Measurements from ENCODE around the gene HDAC4. TPM values are rescaled to one million over a fixed set of nuclear protein-coding genes. Genes with fewer than 3 reads are reported as not detected.

HDAC4 gene
- total RNA-seq, 1 experiment from 2014 or later, result 44.4 TPM

DNA sequence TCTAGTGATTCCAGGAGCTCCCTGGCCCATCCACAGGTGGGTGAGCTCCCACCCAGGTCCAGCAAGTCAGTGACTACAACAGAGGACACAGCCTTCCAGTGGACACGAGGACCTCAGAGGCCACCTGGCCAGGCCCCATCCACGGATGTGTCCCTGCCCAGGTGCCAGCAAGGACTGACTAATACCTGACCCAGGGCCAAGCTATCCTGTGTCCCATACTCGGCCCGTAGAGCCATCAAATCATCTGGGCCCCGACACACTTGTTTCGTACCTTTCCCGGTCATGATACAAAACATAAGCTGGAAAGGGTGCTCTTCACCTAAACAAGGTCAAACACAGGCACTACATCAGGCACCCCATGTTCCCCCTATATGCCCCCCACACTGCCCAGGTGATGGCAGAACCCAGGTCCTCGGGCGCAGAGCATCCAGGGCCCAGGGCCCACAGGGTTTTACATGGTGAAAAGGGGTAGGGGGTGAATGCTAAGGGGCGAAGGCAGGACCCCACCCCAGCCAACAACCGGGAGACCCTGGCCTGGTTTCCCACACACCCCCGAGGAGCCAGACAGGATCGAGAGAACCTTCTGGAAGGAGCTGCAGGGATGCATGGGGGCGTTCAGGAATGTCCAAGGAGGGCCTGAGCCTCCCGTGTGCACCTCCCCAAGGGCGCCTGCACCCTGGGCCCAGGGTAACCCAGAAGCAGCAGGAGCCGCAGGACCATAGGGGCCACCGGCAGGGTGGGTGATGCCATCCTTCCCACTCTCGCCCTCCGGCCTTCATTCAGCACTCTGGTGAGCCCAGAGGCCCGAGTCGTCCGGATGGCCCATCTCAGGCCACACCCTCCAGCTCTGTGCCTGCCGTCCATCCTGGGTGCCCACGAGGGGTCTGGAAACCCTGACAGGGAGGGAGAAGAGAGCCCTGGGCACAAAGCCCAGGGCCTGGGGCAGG lies 94.3 kb downstream of the HDAC4 start:
- ChIA-PET POLR2A (no interaction called here), CTCF (interaction anchor here (0.8 kb wide), 1 partner anchor 113 kb away, joined by 3 read pairs; no protein-coding TSS in a partner anchor)
- Mint-ChIP-seq H3K4me3 (no peak overlapping the region), H3K27me3 (ENCODE audit: low read depth) (no peaks in the 10 kb centered on the region), H3K27ac (peak overlapping the region; percentile 19), H3K36me3 (no peaks in the 10 kb centered on the region), H3K4me1 (peaks cover 34% of the 10 kb centered on the region), H3K9me3 (no peaks in the 10 kb centered on the region)
- DNase-seq (ENCODE audit: low spot score), result no peak
- TF ChIP-seq, protein P1, sequence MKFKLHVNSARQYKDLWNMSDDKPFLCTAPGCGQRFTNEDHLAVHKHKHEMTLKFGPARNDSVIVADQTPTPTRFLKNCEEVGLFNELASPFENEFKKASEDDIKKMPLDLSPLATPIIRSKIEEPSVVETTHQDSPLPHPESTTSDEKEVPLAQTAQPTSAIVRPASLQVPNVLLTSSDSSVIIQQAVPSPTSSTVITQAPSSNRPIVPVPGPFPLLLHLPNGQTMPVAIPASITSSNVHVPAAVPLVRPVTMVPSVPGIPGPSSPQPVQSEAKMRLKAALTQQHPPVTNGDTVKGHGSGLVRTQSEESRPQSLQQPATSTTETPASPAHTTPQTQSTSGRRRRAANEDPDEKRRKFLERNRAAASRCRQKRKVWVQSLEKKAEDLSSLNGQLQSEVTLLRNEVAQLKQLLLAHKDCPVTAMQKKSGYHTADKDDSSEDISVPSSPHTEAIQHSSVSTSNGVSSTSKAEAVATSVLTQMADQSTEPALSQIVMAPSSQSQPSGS (CRISPR knock-in tag; IDR thresholded peaks at IDR 0.05; ENCODE audit: borderline replicate concordance, low read depth), result no peak
- no peak for TF ChIP-seq NFATC4 (CRISPR knock-in tag; IDR thresholded peaks at IDR 0.05)
- TF ChIP-seq EMX1 (CRISPR knock-in tag; IDR thresholded peaks at IDR 0.05), result no peak
- no peak for TF ChIP-seq PREB (CRISPR knock-in tag; IDR thresholded peaks at IDR 0.05; ENCODE audit: borderline replicate concordance)
- no peak for TF ChIP-seq SMAD4 (CRISPR knock-in tag; IDR thresholded peaks at IDR 0.05)
- TF ChIP-seq GABPB1 (CRISPR knock-in tag; IDR thresholded peaks at IDR 0.05), result no peak
- no peak for TF ChIP-seq KAT7 (CRISPR knock-in tag; IDR thresholded peaks at IDR 0.05; ENCODE audit: borderline replicate concordance)
- no peak for TF ChIP-seq FOXP1 (CRISPR knock-in tag; IDR thresholded peaks at IDR 0.05; ENCODE audit: borderline replicate concordance)
- TF ChIP-seq, protein P2, sequence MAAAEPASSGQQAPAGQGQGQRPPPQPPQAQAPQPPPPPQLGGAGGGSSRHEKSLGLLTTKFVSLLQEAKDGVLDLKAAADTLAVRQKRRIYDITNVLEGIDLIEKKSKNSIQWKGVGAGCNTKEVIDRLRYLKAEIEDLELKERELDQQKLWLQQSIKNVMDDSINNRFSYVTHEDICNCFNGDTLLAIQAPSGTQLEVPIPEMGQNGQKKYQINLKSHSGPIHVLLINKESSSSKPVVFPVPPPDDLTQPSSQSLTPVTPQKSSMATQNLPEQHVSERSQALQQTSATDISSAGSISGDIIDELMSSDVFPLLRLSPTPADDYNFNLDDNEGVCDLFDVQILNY (CRISPR knock-in tag; IDR thresholded peaks at IDR 0.05), result no peak
- TF ChIP-seq ATF3 (CRISPR knock-in tag; conservative IDR thresholded peaks at IDR 0.05), result no peak
- no peak for TF ChIP-seq ATF1 (CRISPR knock-in tag; IDR thresholded peaks at IDR 0.05)
- TF ChIP-seq, protein P3, sequence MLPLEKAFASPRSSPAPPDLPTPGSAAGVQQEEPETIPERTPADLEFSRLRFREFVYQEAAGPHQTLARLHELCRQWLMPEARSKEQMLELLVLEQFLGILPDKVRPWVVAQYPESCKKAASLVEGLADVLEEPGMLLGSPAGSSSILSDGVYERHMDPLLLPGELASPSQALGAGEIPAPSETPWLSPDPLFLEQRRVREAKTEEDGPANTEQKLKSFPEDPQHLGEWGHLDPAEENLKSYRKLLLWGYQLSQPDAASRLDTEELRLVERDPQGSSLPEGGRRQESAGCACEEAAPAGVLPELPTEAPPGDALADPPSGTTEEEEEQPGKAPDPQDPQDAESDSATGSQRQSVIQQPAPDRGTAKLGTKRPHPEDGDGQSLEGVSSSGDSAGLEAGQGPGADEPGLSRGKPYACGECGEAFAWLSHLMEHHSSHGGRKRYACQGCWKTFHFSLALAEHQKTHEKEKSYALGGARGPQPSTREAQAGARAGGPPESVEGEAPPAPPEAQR (CRISPR knock-in tag; IDR thresholded peaks at IDR 0.05), result no peak
- no peak for TF ChIP-seq ZBTB21 (CRISPR knock-in tag; IDR thresholded peaks at IDR 0.05; ENCODE audit: borderline replicate concordance)
- TF ChIP-seq TEAD1 (CRISPR knock-in tag; IDR thresholded peaks at IDR 0.05), result no peak
- no peak for TF ChIP-seq JUN (CRISPR knock-in tag; IDR thresholded peaks at IDR 0.05)
- no peak for TF ChIP-seq SP1 (CRISPR knock-in tag; conservative IDR thresholded peaks at IDR 0.05)
- ATAC-seq, result no peak

DNA sequence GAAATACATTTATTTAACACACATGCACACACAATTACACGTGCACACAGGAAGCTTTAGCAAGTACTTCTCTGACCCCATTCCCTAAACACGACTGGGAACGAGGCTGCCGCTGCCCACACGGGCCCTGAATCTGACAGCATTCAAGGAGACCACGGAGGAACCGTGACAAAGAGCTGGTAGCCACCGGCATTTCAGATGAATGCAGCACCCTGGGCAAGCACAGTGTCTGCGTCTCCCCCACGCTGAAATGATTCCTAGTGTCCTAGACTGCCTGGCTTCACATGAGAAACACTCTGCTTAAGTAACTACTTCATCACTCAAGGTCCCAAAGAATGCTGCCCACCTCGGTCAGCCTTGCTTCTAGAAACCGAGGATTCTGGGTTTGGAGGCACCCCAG lies 95.0 kb downstream of the HDAC4 start:
- POLR2A ChIA-PET, result no interaction called here
- no peaks in the 10 kb centered on the region for H3K27me3 Mint-ChIP-seq (ENCODE audit: low read depth)
- TF ChIP-seq ZNF423 (CRISPR knock-in tag; IDR thresholded peaks at IDR 0.05) (no peak), NFYB (CRISPR knock-in tag; conservative IDR thresholded peaks at IDR 0.05; ENCODE audit: low read depth) (no peak), TEAD1 (CRISPR knock-in tag; IDR thresholded peaks at IDR 0.05) (no peak), RORB (CRISPR knock-in tag; IDR thresholded peaks at IDR 0.05) (no peak), GTF2I (CRISPR knock-in tag; conservative IDR thresholded peaks at IDR 0.05) (no peak), ERG (CRISPR knock-in tag; IDR thresholded peaks at IDR 0.05) (no peak), ZNF425 (CRISPR knock-in tag; conservative IDR thresholded peaks at IDR 0.05) (no peak), ZNF416 (CRISPR knock-in tag; IDR thresholded peaks at IDR 0.05) (no peak), EMX1 (CRISPR knock-in tag; IDR thresholded peaks at IDR 0.05) (no peak), ZNF263 (CRISPR knock-in tag; IDR thresholded peaks at IDR 0.05; ENCODE audit: low read depth) (no peak)
- TF ChIP-seq, protein P4, sequence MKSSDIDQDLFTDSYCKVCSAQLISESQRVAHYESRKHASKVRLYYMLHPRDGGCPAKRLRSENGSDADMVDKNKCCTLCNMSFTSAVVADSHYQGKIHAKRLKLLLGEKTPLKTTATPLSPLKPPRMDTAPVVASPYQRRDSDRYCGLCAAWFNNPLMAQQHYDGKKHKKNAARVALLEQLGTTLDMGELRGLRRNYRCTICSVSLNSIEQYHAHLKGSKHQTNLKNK (CRISPR knock-in tag; IDR thresholded peaks at IDR 0.05), result no peak
- no peak overlapping the region for H3K4me3 Mint-ChIP-seq
- ATAC-seq, result no peak
- H3K9me3 Mint-ChIP-seq, result no peaks in the 10 kb centered on the region
- H3K27ac Mint-ChIP-seq, result peak overlapping the region; percentile 19; the same call in 1 of the 2 replicates
- CTCF ChIA-PET, result no interaction called here
- DNase-seq (ENCODE audit: low spot score), result no peak
- peaks cover 42% of the 10 kb centered on the region for H3K4me1 Mint-ChIP-seq
- no peaks in the 10 kb centered on the region for H3K36me3 Mint-ChIP-seq

Measured in WTC11 (cell line).